Measurements from ENCODE around the gene QRFP.

- TF ChIP-seq REST (IDR thresholded peaks at IDR 0.05; ENCODE audit: low read depth) (no peak), CTCF (IDR thresholded peaks at IDR 0.05 in 2 of 3, conservative IDR thresholded peaks at IDR 0.05 in 1 of 3; ENCODE audit: borderline replicate concordance in 1 of 3, insufficient read depth in 1 of 3, low read depth in 2 of 3, low read length in 2 of 3) (no peak), JUND (IDR thresholded peaks at IDR 0.05) (no peak), CEBPB (IDR thresholded peaks at IDR 0.05; ENCODE audit: low read depth) (no peak), ZNF274 (IDR thresholded peaks at IDR 0.05; ENCODE audit: low read depth, low read length) (no peak), ZBTB33 (IDR thresholded peaks at IDR 0.05; ENCODE audit: extremely low read depth, insufficient replicate concordance, low read length) (no peak), RAD21 (IDR thresholded peaks at IDR 0.05; ENCODE audit: low read depth) (no peak), POLR2AphosphoS5 (IDR thresholded peaks at IDR 0.05; ENCODE audit: low read depth, low read length) (no peak), EZH2 (IDR thresholded peaks at IDR 0.05) (no peak), EGR1 (IDR thresholded peaks at IDR 0.05; ENCODE audit: low read depth) (no peak), SRF (IDR thresholded peaks at IDR 0.05; ENCODE audit: low read depth) (no peak), ELF1 (IDR thresholded peaks at IDR 0.05; ENCODE audit: borderline replicate concordance, low read depth) (no peak), TCF7L2 (IDR thresholded peaks at IDR 0.05; ENCODE audit: borderline replicate concordance, extremely low read depth, insufficient read depth, insufficient read length) (no peak)
These were observed 27.4 kb downstream of the QRFP start for GRCh38 chr9:130869250-130869649.
